ENCODE measurements around the gene COL18A1. TPM values are rescaled to one million over a fixed set of nuclear protein-coding genes. Genes with fewer than 3 reads are reported as not detected.

COL18A1 gene
- total RNA-seq, 4 donors from 2014 or later, result 64.7 to 110 (median 98.9) TPM

DNA sequence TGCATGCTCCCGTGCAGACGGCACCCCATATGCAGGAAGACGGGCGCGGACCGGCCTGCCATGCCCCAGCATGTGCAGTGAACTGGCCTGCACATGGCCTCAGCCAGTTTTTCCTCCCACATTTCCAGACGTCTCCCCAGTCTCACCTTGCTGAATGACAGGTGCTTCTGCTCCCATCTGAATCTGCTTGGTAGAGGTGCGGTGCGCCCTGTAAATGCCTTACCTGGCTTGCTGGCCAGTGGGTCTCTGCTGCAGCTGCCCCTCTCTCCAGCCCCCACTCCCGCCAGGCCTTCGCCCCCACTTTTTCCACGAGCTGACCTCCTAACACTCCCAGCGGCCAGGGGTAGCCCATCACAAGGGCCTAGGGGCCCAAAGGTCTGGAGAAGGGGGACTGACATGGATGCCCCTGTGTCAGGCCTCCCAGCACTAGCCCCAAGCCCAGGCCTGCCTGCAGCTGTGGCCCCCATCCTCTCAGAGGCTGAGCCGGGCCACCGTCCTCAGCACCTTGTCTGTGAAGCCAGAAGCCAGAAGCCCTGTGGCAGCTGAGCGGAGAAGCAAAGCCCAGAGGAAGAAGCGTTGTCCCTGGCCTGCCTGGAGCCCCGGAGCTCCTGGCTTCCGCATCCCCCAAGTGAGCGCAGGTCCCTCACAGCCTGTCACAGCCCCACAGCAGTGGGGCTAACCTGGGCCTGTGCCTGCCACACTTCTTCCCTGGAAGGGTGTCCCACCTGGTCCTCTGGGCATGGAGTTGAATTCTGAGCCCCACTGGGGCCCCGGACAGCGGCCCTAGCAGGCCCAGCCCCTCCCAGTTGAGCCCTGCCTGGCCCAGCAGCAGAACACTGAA lies 140.9 kb downstream of the COL18A1 start:
- no peak for DNase-seq (ENCODE audit: low spot score)
- no peak for TF ChIP-seq CTCF (IDR thresholded peaks at IDR 0.05)

GRCh38 chr21:45546636-45547544 lies 141.9 kb downstream of the COL18A1 start:
- TF ChIP-seq CTCF (IDR thresholded peaks at IDR 0.05), result no peak
- ATAC-seq (ENCODE audit: low FRiP score) (no peak), DNase-seq (ENCODE audit: low spot score) (no peak)

More for the DNA sequence above, 140.9 kb downstream of the COL18A1 start:
- no peak for ATAC-seq (ENCODE audit: low FRiP score)

GRCh38 chr21:45547545-45547900 lies 142.6 kb downstream of the COL18A1 start:
- no peak for TF ChIP-seq CTCF (IDR thresholded peaks at IDR 0.05)
- no peak for DNase-seq (ENCODE audit: low spot score)
- no peak for ATAC-seq (ENCODE audit: low FRiP score)

- ATAC-seq (ENCODE audit: low FRiP score) (no peak), DNase-seq (ENCODE audit: low spot score) (no peak)
- TF ChIP-seq CTCF (IDR thresholded peaks at IDR 0.05), result no peak
Measured at GRCh38 chr21:45548711-45549491, 143.9 kb downstream of the COL18A1 start.

DNA sequence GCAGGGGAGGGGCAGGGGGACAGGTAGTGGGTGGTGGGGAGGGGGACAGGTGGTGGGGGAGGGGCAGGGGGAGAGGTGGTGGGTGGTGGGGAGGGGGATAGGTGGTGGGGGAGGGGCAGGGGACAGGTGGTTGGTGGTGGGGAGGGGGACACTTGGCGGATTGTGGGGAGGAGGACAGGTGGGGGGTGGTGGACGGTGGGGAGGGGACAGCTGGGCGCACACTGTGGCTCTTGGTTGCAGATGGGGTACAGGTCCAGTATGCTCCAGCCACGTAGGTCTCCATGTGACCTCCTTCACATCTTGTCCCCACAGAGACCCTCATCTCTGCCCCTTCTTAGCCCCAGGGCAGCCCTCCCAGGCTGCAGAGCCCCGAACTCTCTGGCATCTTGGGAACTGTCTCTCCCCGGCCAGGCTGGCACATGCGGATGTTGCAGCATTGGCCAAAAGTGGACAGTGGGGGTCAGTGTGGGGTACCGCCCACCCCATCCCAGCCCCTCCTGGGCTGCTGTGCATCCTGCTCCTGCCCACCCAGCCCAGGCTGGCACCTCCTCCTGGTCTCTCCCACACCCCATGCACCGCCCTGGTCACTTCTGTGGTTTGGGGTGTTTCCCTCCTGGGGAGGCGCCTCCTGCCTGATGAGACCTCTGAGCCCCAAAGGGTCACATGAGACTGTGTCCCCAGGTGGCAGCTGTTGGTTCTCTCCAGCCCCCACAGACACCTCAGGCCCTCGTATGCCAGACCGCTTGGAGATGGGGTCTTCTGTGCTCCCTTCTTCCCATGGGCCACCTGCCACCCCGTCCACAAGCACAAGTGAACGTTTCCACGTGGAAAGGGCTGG lies 144.9 kb downstream of the COL18A1 start:
- DNase-seq (ENCODE audit: low spot score), result no peak
- ATAC-seq (ENCODE audit: low FRiP score), result no peak
- TF ChIP-seq CTCF (IDR thresholded peaks at IDR 0.05), result no peak
